HG03039 (cell line): ENCODE measurements around the gene IGSF8.
"Not testable (repeated sequence)": the region's sequence is repeated elsewhere in the genome, so short reads cannot be mapped to it uniquely, and the experiment has no call there.

Experiments used
- ATAC-seq: cut with Tn5 transposase; IDR thresholded peaks from one replicate; pipeline ENCODE4 v1.9.1; 2021; ENCODE audit warnings: mild to moderate bottlenecking, moderate library complexity; ENCODE audit not compliant: unreplicated experiment

The IGSF8 gene

DNA sequence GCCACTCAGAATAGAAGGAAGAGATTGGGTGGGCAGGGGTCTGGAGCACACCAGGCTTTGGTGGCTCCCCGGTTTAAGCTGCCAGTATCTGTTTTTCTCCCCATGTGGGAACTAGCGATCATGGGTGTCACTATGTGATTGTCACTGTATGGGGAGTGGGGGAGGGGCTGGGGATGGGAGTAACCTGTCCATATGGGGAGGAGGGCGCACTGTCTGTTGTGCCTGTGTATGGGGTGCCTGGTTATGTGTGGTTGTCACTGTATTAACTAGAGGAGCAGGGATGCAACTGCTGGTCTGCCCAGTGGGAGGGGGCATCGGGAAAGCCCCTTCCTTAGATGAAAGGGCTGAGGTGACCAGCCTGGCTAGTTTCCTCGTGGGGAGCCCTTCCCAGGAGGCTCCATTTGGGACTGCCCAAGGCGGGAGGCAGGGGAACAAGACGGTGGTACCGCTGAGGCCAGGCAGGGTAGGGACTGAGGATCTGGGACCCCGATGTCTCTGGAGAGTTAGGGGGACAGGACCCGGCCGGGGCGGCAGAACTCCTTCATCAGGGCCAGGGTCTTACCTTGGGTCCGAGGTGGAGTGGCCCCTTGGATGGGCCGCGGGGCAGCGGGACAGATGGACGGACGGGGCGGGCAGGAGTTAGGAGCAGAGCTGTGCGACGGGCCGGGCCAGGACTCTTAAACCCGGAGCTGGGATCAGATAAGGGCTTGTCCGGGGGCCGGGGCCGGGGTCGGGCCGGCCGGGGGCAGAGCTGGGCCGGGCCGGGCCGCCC, 28.8 kb downstream of the IGSF8 start, which contains the start of gene KCNJ10:
Gene KCNJ10 (minus strand): TSS at position 701 of the 772 bp plus-strand sequence. CDS start 27,628 bp downstream, outside the sequence.
- no peak for ATAC-seq

DNA sequence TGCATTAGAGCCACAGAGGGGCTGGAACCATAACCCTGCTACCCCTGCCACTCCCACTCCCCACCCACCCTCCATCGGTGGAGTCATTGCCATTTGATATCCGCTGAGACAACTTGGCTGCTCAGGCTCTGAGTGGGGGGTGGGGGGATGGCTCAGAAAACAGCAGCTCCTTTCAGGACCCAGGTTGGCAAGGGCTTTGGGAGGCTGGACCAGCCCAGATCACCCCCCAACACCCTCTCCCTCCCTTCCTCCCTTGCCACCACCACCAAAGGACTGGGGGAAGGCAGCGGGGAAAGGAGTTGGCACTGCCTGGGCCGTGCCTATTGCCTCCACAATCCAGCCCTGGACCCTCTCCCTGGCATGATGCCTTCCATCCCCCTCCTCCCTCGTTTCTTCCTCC, 30.2 kb downstream of the IGSF8 start:
- ATAC-seq, result no peak

DNA sequence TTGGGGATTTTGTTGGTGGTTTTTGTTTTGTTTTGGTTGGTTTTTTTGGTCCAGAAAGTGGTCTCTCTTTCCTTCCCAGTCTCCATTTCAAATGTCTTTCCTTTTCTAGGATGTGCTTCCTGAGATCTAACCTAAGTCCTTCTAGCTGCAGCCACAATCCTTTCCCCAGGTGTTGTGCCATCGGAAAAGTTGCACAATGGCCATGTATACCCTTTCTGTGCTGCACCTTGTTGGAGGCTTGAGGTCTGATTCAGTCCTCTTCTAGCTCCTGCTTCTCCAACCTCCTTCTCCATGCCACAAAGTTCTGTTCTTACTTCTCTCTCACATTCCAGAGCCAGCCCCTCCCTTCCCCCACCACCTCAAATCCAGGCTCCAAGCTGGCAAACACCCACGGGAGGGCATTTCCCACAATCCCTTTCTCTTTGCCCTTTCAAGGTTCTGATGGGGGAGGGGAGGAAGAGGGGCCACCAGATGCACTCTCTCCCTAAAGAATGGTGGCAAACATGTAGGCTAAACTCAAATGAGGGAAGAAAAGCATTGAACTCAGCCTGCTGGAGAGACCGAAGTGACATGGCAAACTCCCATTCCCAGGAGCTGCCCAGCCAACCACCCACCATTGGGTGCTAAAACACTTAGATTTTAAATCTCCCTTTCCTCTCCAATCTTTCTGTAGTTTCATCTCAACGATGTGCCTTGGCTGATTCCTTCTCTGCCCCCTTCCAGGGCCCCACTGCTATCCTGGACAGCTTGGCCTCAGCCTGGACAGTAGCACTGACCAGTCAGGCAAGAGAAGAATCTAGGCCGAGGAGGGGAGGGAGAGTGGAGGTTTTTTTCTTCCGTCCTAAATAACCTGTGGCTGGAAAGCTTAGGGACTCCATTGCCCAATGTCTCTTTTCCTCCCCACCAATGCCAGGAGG, 31.3 kb downstream of the IGSF8 start:
- no peak for ATAC-seq

DNA sequence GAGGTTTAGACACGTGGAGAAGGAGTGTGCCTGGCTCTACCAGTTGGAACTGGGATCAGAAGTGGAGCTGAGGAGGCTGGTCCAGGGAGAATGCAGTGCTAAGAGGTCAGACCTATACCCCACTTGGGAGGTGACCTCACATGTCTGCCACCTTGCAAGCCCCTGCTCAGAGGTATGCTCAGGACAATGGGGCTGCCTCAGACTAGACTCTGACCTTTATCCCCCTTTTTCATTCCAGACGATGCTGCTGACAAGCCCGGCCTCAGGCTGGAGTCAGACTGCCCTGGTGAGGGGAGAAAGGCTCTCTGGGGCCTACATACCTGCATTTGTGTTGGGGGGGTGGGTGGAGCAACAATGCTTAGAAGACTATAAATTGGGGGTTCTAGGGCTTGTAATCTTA, 33.7 kb downstream of the IGSF8 start:
- no peak for ATAC-seq

DNA sequence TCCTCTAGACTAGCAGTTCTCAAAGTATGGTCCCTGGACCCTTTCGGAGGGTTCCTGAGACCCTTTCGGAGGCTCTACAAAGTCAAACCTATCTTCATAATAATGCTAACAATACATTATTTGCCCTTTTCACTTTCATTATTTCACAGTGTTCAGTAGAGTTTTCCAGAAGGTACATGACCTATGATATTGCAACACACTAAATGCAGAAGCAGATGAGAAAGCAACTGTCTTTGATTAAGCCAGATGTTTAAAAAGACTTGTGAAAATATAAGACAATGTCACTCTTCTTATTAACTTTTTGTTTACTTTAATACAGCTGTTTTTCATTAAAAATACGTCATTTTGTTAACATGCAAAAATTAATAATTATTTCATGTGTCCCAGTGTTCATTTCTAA, 34.3 kb downstream of the IGSF8 start:
- no peak for ATAC-seq

DNA sequence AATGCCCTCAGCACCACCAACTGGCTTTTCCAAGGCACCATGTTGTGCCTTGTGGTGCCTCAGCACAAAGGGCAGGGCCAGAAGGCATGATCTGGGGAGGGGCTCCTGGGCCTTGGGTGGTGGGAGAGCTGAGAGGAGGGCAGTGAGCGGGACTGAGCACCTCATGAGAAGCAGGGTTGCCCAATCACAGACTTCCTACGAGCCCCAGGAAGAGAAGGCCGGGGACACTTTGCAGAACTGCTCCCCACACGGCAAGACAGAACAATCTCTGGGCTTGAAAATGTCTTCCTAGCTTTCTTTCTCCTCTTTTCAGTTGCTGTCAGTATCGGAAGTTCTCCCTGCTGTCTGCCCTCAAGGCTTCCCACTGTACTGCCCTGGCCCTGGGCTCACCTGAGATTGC, 35.2 kb downstream of the IGSF8 start:
- no peak for ATAC-seq

DNA sequence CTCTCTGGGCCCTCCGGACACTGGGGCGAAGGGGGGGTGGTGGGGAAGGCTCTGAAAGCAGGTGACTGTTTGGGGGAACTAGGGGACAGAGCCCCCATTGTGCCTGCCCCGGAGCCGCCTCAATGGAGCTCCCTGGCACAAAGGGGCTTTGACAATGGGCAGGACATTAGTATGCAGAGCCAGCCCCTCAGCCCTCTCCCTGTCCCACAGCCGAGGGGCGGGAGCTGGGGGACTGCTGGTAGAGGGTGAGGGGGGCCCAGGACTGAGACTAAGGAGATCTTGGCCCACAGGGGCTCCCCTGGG, 36.2 kb downstream of the IGSF8 start:
- no peak for ATAC-seq

DNA sequence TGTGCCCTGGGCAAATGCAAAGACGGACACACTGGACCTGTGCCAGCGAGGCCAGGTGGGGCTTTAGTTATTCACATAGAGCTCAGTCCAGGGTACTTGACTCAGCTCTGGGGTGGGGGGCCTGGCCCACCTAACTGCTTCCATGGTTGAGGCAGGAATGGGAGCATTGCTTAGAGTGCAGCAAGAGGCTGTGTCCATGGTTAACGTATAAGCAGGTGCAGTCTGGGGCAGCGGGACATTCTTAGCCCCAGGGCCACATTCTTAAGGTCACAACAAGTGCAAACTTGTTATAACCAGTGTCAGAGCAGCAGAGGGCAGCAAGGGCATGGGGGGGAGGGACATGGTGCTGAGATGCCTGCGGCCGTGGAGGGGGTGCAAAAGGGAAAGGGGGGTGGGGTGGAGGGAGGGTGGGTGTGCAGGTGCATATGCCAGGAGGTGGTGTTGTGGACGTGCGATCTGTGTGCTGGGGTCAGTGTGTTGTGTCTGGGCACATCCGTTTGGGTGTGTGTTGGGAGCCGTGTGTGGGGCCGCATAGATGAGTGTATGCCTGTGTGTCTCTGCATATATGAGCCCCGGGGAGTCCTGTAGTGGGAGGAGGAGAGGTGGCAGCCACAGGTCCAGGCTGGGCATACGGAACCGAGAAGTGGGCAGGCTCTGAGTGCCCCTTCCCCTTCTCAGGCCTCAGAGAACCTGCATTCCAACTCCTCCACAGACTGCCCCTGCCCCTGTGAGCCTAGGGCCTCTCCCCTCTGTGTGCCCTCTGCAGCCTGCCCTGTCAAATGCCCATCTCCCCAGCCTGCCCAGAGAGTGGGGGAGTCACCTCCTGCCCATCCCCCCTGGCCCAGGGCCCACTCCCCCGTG, 36.8 kb downstream of the IGSF8 start:
- ATAC-seq, result no peak

DNA sequence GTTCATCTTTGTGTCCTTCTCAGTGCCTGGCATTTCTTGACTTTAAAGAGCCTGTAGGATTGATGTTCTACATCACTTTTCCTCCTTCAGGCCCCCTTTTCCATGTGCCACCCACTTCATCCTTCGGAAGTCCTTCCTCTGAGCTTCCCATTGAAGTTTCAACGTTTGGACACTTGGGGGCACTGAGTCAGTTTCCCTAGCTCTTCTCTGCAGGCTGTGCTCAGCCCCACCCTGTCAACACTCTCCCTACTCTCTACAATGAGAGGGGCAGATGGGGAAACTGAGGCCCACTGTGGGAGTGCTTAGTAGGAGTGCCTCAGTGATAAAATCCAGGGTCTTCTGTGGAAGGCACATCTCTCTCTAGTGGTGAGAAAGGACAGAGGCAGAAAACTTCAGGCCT, 40.3 kb downstream of the IGSF8 start:
- no peak for ATAC-seq

DNA sequence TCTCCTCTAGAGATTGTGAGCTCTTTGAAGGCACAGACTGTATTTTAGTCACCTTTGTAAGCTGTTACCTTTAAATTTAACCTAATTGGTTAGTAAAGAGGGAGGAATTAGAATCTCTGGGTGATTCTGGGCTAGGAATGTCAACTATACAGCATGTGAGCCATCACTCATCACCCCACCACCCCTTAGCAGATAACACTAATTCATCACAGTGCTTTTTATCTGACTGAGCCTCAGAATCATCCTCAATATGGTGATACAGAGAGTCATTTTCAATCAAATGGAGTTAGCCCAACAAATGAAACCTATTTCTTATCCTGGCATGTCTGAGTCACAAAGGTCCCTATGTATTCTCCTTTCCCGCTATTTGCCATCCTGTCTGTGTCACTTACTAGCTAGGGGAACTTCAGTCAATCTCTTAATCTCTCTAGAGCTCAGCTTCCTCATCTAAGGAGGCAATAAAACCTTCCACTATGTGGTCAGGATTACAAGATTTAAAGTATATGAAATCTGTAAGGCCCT, 41.7 kb downstream of the IGSF8 start:
- no peak for ATAC-seq

DNA sequence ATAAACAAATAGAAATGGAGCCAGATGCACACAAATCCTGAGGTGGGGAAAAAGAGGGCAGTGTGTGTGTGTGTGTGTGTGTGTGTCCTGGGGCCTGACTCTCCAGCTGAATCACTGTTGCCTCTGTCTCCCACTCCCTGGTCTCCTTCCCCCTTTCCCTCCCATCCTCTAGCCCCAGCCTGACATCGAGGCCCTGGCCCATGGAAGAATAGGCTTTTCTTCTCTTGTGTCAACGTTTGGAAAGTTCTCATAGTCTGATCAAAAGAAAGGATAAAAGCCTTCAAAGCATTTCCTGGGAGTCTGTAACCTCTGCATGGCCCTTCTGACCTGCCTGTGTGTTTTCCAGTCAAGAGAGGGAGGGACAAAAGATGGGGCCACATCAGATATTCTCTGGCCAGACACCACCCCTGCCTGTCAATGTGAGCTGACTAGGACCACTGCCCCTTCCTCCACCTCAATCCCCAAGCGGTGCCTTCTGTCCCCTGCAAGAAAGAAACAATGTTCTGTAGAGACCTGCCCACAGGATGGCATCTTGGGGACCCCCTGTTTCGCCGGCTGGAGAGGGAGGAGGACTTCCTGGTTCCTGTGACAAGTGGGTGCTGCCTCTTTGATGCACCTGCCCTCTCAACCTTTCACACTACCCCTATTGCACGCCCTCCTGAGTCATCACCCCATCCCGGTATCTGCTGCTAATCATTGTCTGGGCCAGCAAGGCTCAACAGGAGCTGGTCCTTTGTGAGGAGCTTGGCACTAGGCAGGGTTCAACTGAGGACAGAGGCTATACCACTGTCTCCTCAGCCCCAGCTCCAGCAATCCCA, 44.7 kb downstream of the IGSF8 start:
- no peak for ATAC-seq

DNA sequence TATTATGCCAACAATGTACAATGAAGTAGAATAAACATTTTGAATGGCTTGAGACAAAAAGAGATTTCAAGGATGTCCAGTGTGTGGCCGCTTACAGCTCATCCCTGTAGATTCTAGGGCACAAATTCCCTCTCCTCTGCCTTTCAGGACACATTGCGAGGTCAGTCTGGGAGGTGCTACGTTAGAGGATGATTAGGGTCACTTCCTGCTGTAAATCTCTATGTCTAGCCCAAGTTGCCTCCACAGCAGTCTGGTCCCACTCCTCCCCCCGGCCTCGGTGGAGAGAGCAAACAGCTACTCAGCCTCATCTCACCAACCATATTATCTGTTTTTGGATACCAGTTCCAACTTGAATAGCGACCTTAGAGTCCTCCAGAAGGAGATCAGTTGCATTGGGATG, 45.5 kb downstream of the IGSF8 start:
- no peak for ATAC-seq

DNA sequence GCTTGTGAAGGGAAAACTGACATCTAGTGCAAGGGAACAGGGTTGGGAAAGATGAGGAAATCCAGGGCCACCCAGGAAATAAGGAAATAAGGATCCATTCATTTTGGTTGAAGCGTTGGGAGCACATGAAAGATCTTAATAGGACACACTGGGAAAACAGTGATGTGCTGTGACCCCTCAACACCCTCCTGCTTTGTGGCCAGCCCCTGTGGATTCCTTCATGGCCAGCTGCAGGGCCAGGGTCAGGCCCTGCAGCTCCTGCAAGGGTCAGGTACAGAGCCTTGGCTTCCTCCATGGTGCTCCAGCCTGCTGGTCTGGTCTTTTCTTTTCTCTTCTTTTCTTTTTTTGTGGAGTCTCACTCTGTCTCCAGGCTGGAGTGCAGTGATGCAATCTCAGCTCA, 47.8 kb downstream of the IGSF8 start:
- no peak for ATAC-seq

DNA sequence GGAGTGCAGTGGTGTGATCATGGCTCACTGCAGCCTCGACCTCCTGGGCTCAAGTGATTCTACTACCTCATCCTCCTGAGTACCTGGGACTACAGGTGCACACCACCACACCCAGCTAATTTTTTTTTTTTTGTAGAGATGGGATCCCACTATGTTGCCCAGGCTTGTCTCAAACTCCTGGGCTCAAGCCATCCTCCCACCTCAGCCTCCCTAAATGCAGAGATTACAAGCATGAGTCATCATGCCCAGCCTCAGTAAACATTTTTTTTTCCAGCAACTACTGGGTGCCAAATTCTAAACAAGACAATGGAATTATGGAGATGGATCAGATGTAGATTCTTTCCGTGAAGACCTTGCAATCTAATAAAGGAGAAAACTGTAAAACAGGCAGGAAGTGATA, 48.2 kb downstream of the IGSF8 start:
- not testable (repeated sequence) for ATAC-seq

DNA sequence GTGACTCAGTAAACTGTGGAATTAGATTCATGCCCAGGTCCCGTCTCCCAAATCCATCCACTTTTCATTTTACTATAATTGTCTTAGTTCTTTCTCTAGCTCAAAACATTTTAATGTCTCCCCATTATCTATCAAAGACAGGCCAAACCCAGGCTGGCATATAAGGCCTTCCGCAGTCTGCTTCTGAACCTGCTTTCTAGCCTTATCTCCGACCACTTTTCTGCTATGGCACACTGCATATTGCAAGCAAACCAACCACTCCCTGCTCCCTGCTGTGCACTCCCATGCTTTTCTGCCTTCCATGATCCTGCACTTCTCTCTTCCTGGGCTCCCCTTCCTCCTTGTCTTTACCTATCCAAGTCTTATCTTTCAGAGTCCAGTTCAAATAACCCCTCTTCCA, 49.3 kb downstream of the IGSF8 start:
- no peak for ATAC-seq

DNA sequence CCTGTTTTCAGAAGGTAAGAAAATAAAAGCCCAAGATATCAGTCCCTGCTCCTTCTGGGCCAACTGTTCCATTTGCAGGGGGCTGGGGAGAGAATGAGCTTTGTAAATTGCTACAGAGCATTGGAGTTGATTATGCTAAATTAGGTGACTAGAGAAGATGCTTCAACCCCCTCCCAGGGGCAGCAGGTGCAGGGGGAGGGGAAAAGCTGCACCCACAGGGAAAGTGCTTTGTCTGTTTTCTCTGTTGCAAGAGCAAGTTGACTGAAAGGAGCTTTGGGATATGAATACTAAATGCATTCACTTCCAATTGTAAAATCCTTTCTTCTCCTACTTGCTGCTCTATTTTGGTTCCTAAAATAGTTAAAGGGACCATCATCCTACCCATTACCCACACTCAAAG, 50.1 kb downstream of the IGSF8 start:
- no peak for ATAC-seq

DNA sequence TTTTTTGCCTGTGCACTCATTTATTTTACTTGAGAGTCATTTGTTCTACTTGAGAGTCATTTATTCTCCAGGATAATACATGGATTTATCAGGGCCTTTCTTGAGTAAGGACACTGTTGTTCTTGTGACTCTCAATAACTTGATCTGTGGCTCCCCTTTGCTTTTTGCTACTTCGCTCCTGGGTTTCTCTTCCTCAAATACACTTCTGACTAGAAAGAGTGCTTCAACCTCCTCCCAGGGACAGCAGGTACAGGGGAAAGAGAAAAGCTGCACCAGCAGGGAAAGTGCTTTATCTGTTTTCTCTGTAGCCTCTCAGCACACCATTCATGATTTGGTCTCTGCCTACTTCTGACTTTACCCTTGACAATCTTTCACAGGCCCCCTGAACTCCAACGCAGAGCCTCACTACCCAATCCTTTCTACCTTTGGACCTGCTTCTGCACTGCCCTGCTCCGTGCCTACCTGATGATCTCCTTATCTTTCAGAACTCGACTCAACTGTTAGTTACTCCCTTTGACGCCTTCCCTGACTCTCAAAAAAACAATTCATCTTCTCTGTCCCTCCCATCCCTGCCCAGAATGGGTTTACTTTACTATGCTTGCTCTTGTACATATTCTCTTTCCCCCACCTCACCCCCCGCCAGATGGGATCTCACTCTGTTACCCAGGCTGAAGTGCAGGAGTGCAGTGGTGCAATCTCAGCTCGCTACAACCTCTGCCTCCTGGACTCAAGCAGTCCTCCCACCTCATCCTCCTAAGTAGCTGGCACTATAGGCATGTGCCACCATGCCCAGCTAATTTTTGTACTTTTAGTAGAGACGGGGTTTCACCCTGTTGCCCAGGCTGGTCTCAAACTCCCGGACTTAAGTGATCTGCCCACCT, 51.1 kb downstream of the IGSF8 start:
- no peak for ATAC-seq

DNA sequence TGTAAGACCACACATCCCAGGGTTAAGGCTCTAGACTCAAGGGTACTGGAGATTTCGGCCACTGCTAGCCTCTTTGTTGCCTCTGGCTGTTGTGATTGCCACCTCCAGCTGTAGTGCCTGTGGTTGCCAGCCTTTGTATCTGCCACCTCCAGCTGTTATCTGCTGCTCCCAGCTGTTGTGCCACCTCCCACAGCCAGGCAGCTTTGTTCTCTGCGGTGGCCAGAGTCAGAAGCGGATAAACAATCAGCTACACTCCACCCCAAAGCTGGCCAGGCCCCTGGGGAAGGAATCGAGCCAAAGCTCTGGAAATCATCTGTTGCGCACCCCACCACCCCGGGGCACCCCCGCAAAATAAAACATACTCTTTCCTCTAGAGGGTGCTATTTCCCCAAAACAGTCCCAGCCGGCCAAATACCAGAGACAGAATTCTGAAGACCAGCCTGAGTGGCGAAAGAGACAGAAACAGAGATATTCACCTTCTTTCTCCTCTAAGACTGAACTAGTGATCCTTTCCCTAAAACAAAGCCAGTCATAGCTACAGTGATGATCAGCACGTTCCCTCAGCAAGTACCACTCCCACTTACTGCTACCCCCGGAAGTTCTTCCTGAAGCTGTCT, 51.8 kb downstream of the IGSF8 start:
- no peak for ATAC-seq

DNA sequence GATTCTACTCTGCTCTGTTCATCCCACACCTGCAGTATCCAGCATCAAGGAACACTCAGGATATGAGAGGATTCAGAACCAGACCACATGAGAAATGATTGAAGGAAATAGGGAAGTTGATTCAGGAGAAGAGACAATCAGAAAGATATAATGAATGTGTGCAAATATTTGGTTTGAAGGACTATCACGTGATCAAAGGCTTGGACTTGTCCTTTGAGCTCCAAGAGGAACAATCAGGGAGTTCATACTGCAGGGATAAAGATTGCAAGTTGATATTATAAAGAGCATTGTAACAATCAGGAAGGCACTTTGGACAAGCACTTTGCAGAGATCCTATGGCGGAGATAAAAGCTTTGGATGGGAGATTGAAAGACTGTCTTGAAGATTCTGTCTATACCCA, 52.8 kb downstream of the IGSF8 start:
- no peak for ATAC-seq
